Measurements from ENCODE around the gene MMP24. TPM values are rescaled to one million over a fixed set of nuclear protein-coding genes. Genes with fewer than 3 reads are reported as not detected.

Gene MMP24
- polyA plus RNA-seq, 1 donor from 2014 or later, result 0.09 TPM

DNA sequence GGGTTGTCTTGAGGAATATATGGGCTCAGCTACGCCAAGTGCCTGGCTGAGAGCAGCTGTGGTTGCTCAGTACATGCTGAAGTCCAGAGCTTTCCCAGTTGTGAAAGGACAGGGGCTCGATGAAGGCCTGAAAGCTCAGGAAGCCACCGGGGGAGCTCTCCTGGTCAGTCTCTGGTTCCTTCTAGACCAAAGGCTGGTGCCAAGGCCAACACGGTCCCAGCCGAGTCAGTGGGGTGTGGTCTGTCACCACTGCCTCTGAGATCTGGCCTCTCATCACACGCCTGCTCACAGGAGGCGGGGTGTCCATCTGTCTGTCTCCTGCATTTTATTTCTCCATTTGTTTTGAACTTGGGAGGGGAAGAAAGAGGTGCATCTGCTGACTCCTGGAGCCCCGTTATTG, 70.7 kb downstream of the MMP24 start:
- Mint-ChIP-seq H3K4me1 (no peaks in the 10 kb centered on the region), H3K27me3 (peaks cover 5% of the 10 kb centered on the region), H3K27ac (peak overlapping the region in 1 of 3 donors; percentile 80), H3K4me3 (no peak overlapping the region), H3K36me3 (no peaks in the 10 kb centered on the region), H3K9me3 (no peaks in the 10 kb centered on the region)

DNA sequence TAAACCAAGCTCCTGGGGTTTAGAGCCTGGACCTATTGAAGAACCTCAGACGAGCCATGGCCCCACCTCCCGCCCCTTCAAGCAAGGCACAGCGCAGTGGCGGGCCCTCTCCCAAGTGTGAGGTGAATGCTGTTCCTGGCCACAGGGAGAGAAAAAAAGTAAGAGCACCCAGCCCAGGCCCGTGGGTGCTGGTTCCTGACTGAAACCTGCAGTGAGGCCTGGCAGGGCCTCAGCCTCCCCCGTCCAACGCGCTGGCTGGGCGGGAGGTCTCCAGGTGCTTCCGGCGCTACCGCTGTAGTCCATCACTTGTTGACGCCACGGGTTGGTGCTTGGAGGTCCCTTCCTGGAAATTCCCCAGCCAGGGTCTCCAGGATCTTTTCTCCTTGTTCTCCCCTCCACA, 71.2 kb downstream of the MMP24 start:
- H3K4me3 Mint-ChIP-seq, result no peak overlapping the region
- H3K36me3 Mint-ChIP-seq, result no peaks in the 10 kb centered on the region
- H3K9me3 Mint-ChIP-seq, result no peaks in the 10 kb centered on the region
- H3K27me3 Mint-ChIP-seq, result peaks cover 3% of the 10 kb centered on the region
- H3K27ac Mint-ChIP-seq, result no peak overlapping the region
- no peaks in the 10 kb centered on the region for H3K4me1 Mint-ChIP-seq

DNA sequence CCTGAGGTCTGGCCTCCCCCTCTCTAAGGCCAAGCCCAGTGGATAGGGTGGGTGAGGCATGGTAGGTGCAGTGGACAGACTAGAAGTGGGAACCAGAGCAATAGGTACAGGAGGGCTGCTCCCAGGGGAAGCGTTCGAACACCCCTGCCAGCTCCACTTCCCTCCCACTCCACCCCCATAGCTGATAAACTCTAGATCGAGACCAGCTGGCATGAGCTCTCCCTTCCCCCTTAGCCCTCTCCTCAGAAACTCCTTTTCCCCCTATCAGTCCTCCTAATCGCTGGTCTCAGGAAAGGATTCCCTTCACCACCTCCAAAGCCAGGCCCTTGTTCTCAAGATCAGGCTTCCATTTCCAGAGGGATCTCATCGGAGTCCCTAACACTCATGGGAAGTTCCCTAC, 71.8 kb downstream of the MMP24 start:
- no peaks in the 10 kb centered on the region for H3K27me3 Mint-ChIP-seq

DNA sequence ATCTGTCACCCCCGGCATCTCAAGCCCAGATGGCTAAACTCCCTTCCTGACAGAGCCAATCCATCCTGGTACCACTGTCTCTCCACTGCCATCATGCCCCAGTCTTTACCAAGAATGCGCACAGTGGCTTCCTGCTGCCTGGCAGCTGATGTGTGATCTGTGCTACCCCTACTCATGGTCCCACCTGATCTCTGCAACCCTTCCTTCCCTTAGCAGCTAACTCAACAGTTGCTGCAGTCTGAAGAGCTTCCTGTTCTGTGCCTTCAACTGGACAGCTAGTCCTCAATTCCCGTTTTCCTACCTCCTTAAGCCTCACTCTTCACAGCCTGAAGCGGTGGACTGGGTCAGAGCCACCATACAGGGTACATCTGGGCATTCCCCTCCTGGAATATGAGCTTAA, 73.3 kb downstream of the MMP24 start:
- no peaks in the 10 kb centered on the region for H3K27me3 Mint-ChIP-seq
- no peak overlapping the region for H3K27ac Mint-ChIP-seq
- no peaks in the 10 kb centered on the region for H3K36me3 Mint-ChIP-seq
- no peaks in the 10 kb centered on the region for H3K9me3 Mint-ChIP-seq
- H3K4me3 Mint-ChIP-seq, result no peak overlapping the region
- peaks cover 0 to 5% (median 5%) of the 10 kb centered on the region in 3 donors for H3K4me1 Mint-ChIP-seq

More for the DNA sequence above, 71.8 kb downstream of the MMP24 start:
- Mint-ChIP-seq H3K4me1 (no peaks in the 10 kb centered on the region), H3K27ac (no peak overlapping the region), H3K36me3 (no peaks in the 10 kb centered on the region), H3K9me3 (no peaks in the 10 kb centered on the region), H3K4me3 (no peak overlapping the region)

DNA sequence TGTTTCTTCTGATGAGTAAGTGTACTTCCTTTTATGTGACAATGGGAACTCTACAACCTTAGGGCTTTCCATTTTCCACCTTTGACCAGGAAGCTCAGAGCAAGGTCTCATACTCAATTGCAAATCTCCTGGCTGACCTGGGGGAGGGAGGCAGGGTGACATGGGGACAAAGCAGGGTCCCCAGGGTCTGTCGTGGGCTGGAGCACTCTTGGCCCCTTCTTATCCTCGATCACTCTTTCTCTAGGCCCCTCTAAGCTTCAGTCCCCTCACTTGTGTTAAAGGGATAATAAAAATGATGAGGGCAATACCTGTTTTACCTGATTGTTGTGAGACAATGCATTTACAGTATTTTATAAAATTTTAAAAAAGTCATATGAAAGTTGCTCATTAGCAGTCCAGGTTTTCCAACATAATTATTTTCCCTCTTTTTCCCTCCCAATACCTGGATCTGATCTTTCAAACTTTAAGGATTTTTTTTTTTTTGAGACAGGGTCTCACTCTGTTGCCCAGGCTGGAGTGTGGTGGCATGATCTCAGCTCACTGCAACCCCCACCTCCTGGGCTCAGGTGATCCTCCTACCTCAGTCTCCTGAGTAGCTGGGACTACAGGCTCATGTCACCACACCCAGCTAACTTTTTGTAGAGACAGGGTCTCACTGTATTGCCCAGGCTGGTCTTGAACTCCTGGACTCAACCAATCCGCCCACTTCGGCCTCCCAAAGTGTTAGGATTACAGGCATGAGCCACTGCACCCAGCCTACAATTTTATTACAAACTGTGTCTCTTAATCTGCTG, 74.2 kb downstream of the MMP24 start:
- Mint-ChIP-seq H3K27me3 (no peaks in the 10 kb centered on the region), H3K36me3 (no peaks in the 10 kb centered on the region), H3K4me3 (peak overlapping the region in 1 of 4 donors; percentile 8), H3K27ac (no peak overlapping the region), H3K9me3 (no peaks in the 10 kb centered on the region), H3K4me1 (peaks cover 0 to 5% (median 5%) of the 10 kb centered on the region in 3 donors)

DNA sequence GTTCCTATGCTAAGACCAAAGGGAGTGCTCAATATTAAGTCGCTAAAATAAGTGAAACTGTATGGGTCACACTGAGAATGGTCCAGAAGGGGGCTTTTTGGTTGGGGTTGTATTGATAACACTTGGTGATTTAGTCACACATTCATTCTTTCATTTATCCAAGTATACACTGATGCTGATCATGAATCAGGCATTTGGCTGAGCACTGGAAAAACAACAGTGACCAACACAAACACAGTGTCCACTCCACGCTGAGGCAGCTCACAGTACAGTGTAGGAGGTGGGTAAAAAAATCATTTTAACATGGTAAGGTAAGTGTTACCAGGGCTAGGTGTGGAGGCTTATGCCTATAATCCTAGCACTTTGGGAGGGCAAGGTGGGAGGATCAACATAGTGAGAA, 74.9 kb downstream of the MMP24 start:
- no peaks in the 10 kb centered on the region for H3K9me3 Mint-ChIP-seq
- no peaks in the 10 kb centered on the region for H3K36me3 Mint-ChIP-seq
- peaks cover 0 to 5% (median 5%) of the 10 kb centered on the region in 3 donors for H3K4me1 Mint-ChIP-seq
- H3K4me3 Mint-ChIP-seq, result no peak overlapping the region
- no peak overlapping the region for H3K27ac Mint-ChIP-seq
- no peaks in the 10 kb centered on the region for H3K27me3 Mint-ChIP-seq

DNA sequence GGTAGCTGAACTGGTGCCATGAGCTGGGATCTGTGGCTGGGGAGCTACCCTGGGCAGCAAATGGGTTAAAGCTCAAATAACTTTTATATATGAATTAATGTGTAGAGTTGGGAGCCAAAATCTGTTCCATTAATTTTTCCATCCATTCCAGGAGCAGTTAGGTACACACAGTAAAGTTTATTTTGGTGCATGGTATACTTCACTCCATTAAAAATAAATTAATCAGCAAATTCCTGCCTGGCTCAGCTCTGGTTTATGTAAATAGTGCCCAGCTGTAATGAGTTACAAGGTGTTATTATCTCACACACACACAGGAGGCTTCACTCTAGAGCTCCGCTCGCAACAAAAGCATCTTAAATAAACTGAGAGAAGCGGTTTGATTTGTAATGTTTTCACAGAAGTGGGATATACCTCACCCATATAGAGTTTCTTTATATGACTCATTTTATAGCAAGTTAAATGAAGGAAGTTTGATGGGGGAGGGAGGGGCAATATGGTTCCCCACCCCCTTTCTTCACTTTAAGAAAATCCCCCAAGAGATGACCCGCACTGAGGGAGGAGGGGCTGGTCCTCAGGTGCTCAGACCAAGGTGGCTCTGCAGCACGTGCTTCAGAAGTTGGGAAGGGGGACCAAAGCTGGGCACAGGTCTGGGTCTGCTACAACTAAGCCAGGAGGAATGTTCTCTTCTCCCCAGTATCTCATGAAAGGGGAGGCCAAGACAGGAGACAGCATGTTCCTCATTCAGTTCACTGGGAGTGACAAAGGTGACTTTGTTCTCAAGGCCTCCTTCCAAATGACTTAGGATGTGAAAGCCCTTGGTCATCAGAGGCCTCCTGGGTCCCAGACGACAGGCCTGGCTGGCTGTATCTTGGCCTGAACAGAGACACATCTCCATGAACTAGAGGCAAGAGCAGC, 76.2 kb downstream of the MMP24 start:
- H3K27ac Mint-ChIP-seq, result no peak overlapping the region

DNA sequence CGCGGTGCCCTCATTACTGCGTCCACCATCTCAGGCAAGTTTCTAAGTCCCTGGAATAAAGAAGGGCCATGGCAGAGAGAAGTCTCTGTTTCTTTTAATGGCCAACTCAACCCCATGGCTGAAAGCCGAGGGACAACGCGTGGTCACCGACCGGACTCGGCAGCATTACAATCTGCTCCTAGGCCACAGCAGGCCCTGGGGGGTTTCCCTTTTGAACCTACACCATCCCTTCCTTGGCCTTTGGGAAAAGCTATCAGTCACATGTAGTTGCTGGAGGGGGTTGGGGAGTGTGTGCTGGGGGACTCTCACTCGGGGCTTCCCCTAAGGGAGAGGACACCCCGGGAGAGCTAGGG, 76.9 kb downstream of the MMP24 start:
- Mint-ChIP-seq H3K4me1 (peaks cover 0 to 5% (median 5%) of the 10 kb centered on the region in 3 donors), H3K4me3 (no peak overlapping the region), H3K9me3 (no peaks in the 10 kb centered on the region), H3K27me3 (no peaks in the 10 kb centered on the region), H3K36me3 (no peaks in the 10 kb centered on the region), H3K27ac (no peak overlapping the region)

More for the DNA sequence above, 76.2 kb downstream of the MMP24 start:
- H3K9me3 Mint-ChIP-seq, result no peaks in the 10 kb centered on the region
- H3K4me3 Mint-ChIP-seq, result no peak overlapping the region
- H3K36me3 Mint-ChIP-seq, result no peaks in the 10 kb centered on the region
- H3K27me3 Mint-ChIP-seq, result no peaks in the 10 kb centered on the region
- peaks cover 0 to 5% (median 5%) of the 10 kb centered on the region in 3 donors for H3K4me1 Mint-ChIP-seq

DNA sequence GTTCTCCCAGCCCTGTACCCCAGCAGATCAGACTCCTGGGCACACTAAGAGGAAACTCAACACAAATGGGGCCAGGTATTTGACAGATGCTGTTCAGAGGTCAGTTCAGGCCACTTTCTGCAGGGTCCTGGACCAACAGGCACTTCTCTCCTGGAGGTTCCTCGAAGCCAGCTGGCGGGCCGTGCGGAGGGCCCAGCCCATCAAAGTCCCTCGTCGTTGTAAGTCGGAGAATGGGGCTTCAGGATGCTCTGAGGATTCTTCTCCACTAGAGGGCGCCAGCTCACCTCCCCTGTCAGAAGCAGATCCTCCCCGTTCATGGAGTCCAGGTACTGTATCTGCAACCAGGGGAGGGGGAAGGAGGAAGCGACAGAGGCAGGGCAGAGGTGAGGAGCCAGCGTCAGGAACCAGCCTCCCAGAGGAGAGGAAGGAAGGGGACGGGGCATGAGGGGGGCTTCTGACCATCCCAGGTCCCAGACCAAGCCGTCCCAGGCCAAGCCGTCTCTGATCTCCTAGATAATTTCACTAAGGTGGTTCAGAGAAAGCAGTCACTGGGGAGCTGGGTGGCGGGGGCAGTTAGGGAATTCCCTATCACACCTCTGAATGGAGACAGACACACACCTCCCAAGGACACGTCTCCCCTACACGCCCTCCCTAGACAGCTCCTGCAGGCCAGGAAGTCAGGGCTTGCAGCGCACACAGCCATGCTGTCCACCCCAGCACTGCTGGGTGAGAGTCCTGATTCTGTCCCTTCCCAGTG, 77.4 kb downstream of the MMP24 start:
- Mint-ChIP-seq H3K27me3 (no peaks in the 10 kb centered on the region), H3K36me3 (no peaks in the 10 kb centered on the region), H3K9me3 (no peaks in the 10 kb centered on the region), H3K27ac (peak overlapping the region in 1 of 3 donors; percentile 61), H3K4me3 (no peak overlapping the region), H3K4me1 (peaks cover 0 to 5% (median 5%) of the 10 kb centered on the region in 3 donors)

DNA sequence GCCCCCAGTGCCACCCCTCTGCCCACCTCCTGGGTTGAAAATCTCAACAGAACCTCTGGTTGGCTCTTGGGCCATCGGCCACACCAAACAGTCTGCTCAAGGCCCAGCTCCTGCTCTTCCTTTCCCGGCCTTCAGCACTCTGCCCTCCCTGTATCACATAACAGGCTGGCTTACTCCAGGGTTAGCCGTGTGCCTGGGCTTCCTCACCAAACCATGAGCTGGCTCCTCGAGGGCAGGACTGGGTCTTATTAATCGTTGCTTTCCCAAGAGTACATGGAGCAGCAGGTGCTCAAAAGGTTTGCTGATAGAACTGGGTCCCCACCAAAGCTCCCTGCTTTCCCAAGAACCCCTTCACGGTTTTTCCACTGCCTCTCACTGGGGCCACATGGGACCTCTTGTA, 78.5 kb downstream of the MMP24 start:
- H3K4me3 Mint-ChIP-seq, result peak overlapping the region in 1 of 4 donors; percentile 9
- H3K9me3 Mint-ChIP-seq, result no peaks in the 10 kb centered on the region
- peaks cover 0 to 5% (median 5%) of the 10 kb centered on the region in 3 donors for H3K4me1 Mint-ChIP-seq
- H3K27me3 Mint-ChIP-seq, result no peaks in the 10 kb centered on the region
- peak overlapping the region in 1 of 3 donors; percentile 32 for H3K27ac Mint-ChIP-seq
- no peaks in the 10 kb centered on the region for H3K36me3 Mint-ChIP-seq

DNA sequence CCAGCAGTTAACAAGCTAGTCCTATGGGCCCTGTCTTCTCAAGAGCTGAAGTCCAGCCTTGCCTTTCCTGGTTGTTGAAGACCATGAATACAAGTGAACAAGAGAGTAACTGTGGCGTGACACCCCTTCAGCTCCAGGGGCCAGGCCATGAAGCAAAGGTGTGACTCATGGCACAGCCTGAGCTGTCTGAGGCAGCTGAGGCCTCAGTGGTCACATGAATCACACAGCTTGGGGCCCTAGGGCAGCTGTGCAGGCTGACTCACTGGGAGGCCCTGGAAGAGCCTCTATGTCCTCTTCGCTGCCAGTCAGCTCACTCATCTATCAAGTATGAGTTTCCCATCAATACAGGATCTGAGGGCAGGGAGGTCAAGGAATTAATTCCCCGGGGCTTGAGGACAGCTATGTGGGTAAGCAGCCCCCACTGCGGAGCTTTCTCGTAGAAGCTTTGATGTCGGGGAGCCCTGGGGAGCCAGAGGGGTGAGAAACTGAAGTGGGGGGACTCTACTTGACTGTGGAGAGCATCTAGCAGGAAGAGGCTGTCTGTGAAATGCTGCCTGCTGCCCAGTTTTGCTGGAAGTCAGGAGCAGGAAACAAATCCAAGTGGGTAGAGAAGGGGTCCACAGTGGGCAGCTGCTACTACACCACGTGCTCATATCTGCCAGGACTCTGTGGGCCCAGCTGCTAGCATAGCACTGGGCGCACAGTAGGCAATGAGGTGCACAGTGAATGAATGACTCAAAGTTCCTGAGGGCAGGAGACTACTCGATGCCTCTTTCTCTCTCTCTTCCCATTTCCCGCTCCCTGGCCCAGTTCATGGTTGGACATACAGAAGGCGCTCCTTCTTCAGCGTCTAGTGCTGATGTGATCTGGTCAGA, 79.4 kb downstream of the MMP24 start:
- H3K27ac Mint-ChIP-seq, result no peak overlapping the region
- H3K9me3 Mint-ChIP-seq, result no peaks in the 10 kb centered on the region
- H3K27me3 Mint-ChIP-seq, result no peaks in the 10 kb centered on the region
- H3K4me3 Mint-ChIP-seq, result no peak overlapping the region
- H3K36me3 Mint-ChIP-seq, result no peaks in the 10 kb centered on the region
- peaks cover 0 to 5% (median 5%) of the 10 kb centered on the region in 3 donors for H3K4me1 Mint-ChIP-seq

DNA sequence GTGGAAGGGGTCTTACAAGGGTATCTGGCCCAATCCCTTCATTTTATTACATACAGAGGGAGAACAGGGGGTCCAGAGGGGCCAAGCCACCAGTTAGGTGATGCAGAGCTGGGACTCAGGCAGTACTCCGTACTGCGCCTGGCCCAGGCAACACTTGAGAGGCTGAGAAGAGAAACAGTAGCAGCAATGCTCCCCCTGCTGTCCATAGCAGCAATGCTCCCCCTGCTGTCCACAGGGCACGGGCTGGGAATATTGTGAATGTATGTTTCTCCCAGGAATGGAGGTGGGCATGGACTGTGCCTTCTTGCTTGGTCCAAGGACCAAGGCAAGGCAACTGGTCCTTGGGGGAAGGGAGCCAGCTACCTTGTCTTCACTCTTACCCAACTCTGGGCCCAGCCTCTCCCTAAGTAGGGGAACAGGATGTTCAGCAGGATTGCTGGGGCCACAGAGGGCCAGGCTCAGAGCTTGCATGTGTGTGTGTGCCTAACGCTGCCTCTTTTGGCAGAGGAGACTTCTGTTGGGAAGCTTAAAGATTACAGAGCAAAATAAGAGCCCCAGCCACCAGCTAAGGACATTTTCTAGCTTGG, 80.5 kb downstream of the MMP24 start:
- no peaks in the 10 kb centered on the region for H3K9me3 Mint-ChIP-seq
- no peaks in the 10 kb centered on the region for H3K27me3 Mint-ChIP-seq
- no peak overlapping the region for H3K4me3 Mint-ChIP-seq
- H3K27ac Mint-ChIP-seq, result peak overlapping the region in 1 of 3 donors; percentile 74
- peaks cover 0 to 5% (median 5%) of the 10 kb centered on the region in 3 donors for H3K4me1 Mint-ChIP-seq
- H3K36me3 Mint-ChIP-seq, result no peaks in the 10 kb centered on the region

DNA sequence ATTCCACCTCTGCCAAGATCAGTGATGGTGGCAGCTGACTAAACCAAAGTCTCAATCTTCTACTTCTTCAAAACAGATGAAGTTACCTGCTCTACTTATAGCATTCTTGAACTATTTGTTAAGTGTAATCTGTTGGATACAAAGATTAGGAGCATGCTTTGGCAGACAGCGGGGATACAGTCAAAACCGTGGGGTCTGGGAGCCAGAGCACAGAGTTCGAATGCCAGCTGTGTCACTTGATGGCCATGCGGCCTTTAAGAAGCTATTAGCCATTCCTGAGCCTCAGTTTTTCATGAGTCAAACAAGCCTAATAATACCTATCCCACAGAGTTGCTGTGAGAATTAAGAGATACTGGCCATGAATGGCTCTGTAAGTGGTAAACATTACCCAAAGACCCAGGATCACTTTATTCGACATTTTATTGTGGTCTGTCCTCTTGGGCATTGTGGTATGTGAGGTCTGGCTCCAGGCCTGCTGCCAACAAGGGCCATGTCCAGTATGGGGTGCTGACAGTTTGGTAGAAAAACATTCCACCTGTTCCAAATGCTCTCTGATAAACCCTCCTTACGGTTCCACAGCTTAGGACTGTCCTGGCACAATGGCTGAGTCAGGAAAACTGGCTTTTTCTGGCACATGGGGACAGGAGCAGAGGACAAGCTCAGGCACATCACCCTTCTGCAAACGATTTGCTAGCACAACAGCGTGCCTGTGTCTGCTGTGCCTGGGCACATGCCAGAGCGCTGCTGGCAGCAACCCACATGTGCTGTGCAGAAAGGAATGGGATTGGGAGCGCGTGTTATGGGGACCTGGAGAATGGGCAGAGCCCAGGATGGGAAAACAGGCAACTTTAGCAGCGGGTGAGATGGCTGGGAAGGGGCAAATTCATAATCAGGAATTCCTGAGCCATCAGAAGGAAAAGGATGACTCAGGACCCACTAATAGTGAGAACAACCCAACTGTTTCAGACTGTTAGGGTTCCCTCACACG, 81.5 kb downstream of the MMP24 start:
- Mint-ChIP-seq H3K9me3 (no peaks in the 10 kb centered on the region), H3K4me1 (peaks cover 0 to 5% (median 5%) of the 10 kb centered on the region in 3 donors), H3K4me3 (no peak overlapping the region), H3K27ac (peak overlapping the region in 1 of 3 donors; percentile 64), H3K36me3 (no peaks in the 10 kb centered on the region), H3K27me3 (no peaks in the 10 kb centered on the region)
